K562 (cell line): Measurements from ENCODE around the gene GLIS2. TPM values are rescaled to one million over a fixed set of nuclear protein-coding genes. Genes with fewer than 3 reads are reported as not detected.

Source experiments
- CTCFL ChIP-seq: IDR thresholded peaks from 2 replicates; pipeline ENCODE4 v1.6.1; 2011; ENCODE audit warnings: borderline replicate concordance, low read depth, mild to moderate bottlenecking, moderate library complexity, low read length; ENCODE audit not compliant: insufficient read depth, poor library complexity, severe bottlenecking
- DPF2 ChIP-seq: fragments of 450-650 bp; IDR thresholded peaks from 2 replicates; pipeline ENCODE4 v1.6.1; 2016
- E2F4 ChIP-seq: sonication (generic); formaldehyde crosslinking; IDR thresholded peaks from 2 replicates; pipeline ENCODE4 v1.8.0; 2022; ENCODE audit warnings: mild to moderate bottlenecking, low read depth, missing genetic modification reagents
- FIP1L1 ChIP-seq: fragments of 200-400 bp; formaldehyde crosslinking; IDR thresholded peaks from 2 replicates; pipeline ENCODE4 v1.6.1; 2018; ENCODE audit warnings: mild to moderate bottlenecking, low read depth, low read length; ENCODE audit not compliant: poor library complexity, severe bottlenecking
- HDAC6 ChIP-seq: IDR thresholded peaks from 2 replicates; pipeline ENCODE4 v1.6.1; 2012; ENCODE audit warnings: low read depth, mild to moderate bottlenecking, control low read depth, inconsistent platforms, low read length, moderate library complexity
- LCOR ChIP-seq: sonication (generic); formaldehyde crosslinking; IDR thresholded peaks from 2 replicates; pipeline ENCODE4 v1.8.0; 2022; ENCODE audit warnings: mild to moderate bottlenecking, missing genetic modification reagents
- PCBP1 ChIP-seq: fragments of 200-400 bp; formaldehyde crosslinking; IDR thresholded peaks from 2 replicates; pipeline ENCODE4 v1.6.1; 2018; ENCODE audit warnings: mild to moderate bottlenecking, low read depth, low read length; ENCODE audit not compliant: poor library complexity, severe bottlenecking
- PHF21A ChIP-seq: fragments of 450-650 bp; IDR thresholded peaks from 2 replicates; pipeline ENCODE4 v1.6.1; 2017; ENCODE audit warnings: low read depth, borderline replicate concordance
- PHF8 ChIP-seq: fragments of 200-600 bp; sonication (generic); IDR thresholded peaks from 2 replicates; pipeline ENCODE4 v1.6.1; 2012; ENCODE audit warnings: mixed run types, mild to moderate bottlenecking, inconsistent platforms, low read length, moderate library complexity, borderline replicate concordance
- SETDB1 ChIP-seq: IDR thresholded peaks from one replicate; pipeline ENCODE4 v1.6.1; 2012; ENCODE audit warnings: low read length, control low read depth, inconsistent platforms
- SMAD4 ChIP-seq: fragments of 250-450 bp; sonication (Bioruptor Pico); conservative IDR thresholded peaks from 2 replicates; pipeline ENCODE4 v1.8.0; 2021; ENCODE audit warnings: inconsistent platforms, mild to moderate bottlenecking, moderate library complexity
- USF2 ChIP-seq: sonication (generic); formaldehyde crosslinking; IDR thresholded peaks from 2 replicates; pipeline ENCODE4 v1.5.0; 2020; ENCODE audit warnings: missing genetic modification reagents
- ZBTB26 ChIP-seq: fragments of 450-650 bp; formaldehyde crosslinking; IDR thresholded peaks from 2 replicates; pipeline ENCODE4 v1.4.0; 2022; ENCODE audit warnings: missing genetic modification characterization
- ZNF282 ChIP-seq: sonication (generic); formaldehyde crosslinking; IDR thresholded peaks from 2 replicates; pipeline ENCODE4 v1.8.1; 2023; ENCODE audit warnings: missing genetic modification reagents
- ZNF311 ChIP-seq: fragments of 250-450 bp; sonication (Bioruptor Pico); IDR thresholded peaks from 2 replicates; pipeline ENCODE4 v1.4.0; 2020; ENCODE audit warnings: mild to moderate bottlenecking, moderate library complexity
- ZNF449 ChIP-seq: fragments of 250-450 bp; sonication (Bioruptor Pico); IDR thresholded peaks from 2 replicates; pipeline ENCODE4 v1.8.0; 2022; ENCODE audit warnings: moderate library complexity, mild to moderate bottlenecking, inconsistent platforms
- ZNF57 ChIP-seq: fragments of 450-650 bp; formaldehyde crosslinking; IDR thresholded peaks from 2 replicates; pipeline ENCODE4 v1.4.0; 2020; ENCODE audit warnings: mild to moderate bottlenecking, moderate library complexity
- polyA plus RNA-seq, 8 experiments: library from polyadenylated mRNA; depleted of rRNA in 4 of 8; stranded (reverse) in 5 of 8; unstranded in 3 of 8; fragments of >200 nt; fragmentation: Nextera tagmentation in 2 of 8; fragmentation: Illumina TruSeq in 1 of 8; extraction: Ambion mirVana in 2 of 8; extraction: Trizol in 1 of 8; gene quantifications; 2 replicates each; pipeline versions ENCODE4 v1.2.1 to v1.2.3, GENCODE V29; 2011 to 2014; ENCODE audit warnings: inconsistent platforms in 1 of 8, missing spikeins in 1 of 8
- total RNA-seq, 7 experiments: library from RNA; depleted of rRNA in 6 of 7; stranded (reverse); fragments of >200 nt in 6 of 7; fragmentation: Illumina TruSeq in 2 of 7; extraction: Trizol in 2 of 7; gene quantifications; 2 replicates each; pipeline versions ENCODE4 v1.2.1 to v1.2.3, GENCODE V29; 2011 to 2021; ENCODE audit warnings: low replicate concordance in 1 of 7
- TF ChIP-seq, protein P1 (sequence below): sonication (generic); formaldehyde crosslinking; IDR thresholded peaks from 2 replicates; pipeline ENCODE4 v1.8.1; 2022; ENCODE audit warnings: missing genetic modification reagents

GLIS2 gene
- total and polyA plus RNA-seq, 9 of the 15 experiments (the other 6 are each of a cell fraction or from before 2014, with no cell fraction given) = 0.10 to 9.0 (median 0.57) TPM

DNA sequence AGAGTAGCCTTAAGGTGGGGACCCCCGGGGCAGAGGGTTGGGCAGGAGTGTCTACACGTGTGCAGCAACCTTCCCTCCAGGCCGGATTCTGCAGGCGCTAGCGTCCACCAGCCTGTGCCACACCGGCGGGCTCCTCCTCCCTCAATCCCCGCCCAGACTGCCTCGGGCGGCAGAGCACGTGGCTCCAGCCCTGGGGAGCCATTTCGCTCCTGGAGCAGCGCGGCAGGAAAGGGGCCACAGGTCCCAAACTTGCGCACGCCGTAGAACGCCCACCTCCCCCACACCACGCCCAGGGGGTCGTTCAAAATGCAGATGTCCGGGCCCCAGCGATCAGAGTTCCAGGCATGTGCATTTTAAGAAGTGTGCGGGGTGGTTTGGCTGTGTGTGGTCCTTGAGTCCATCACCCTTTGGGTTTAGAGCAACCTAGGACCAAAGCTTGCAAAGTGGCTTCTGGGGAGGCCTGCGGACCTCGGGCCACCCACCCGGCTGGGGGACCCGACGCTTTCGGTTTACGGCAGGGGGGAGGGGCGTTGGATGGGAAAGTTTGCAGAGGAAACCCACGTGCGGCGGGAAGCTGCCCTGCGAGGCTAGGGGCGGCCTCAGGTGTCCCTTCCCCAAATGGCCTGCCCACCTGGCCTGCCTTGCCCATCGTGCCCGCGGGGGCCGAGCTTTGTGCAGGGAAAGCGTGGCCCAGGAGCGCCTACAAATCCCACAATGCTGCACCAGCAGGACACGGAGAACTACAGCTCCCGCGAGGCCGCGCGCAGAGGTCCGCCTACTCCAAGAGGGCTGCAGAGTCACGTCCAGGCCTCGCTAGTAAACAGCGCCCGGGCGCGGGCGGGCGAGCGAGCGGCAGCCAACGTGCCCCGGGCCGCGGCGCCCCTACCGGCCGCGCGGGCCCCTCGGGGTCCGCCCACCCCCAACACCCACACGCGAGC lies 44.4 kb upstream of the GLIS2 start (continued):
- TF ChIP-seq FIP1L1 (no peak), LCOR (CRISPR knock-in tag) (peak; percentile 80; the same call in 1 of the 2 replicates), PCBP1 (peak; percentile 71), E2F4 (CRISPR knock-in tag) (no peak), ZNF282 (CRISPR knock-in tag) (no peak), PHF8 (peak; percentile 69; the same call in 1 of the 2 replicates), SMAD4 (CRISPR knock-in tag) (no peak), ZNF311 (CRISPR knock-in tag) (no peak), CTCFL (peak; percentile 79), PHF21A (no peak), ZNF449 (CRISPR knock-in tag) (0 out of 2 replicates have a peak, but pooled peaks have one; percentile 9), HDAC6 (no peak), ZNF57 (CRISPR knock-in tag) (no peak), ZBTB26 (CRISPR knock-in tag) (no peak), SETDB1 (no peak), DPF2 (peak; percentile 37; the same call in 1 of the 2 replicates), USF2 (CRISPR knock-in tag) (peak; percentile 81)
- TF ChIP-seq, protein P1, sequence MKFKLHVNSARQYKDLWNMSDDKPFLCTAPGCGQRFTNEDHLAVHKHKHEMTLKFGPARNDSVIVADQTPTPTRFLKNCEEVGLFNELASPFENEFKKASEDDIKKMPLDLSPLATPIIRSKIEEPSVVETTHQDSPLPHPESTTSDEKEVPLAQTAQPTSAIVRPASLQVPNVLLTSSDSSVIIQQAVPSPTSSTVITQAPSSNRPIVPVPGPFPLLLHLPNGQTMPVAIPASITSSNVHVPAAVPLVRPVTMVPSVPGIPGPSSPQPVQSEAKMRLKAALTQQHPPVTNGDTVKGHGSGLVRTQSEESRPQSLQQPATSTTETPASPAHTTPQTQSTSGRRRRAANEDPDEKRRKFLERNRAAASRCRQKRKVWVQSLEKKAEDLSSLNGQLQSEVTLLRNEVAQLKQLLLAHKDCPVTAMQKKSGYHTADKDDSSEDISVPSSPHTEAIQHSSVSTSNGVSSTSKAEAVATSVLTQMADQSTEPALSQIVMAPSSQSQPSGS (CRISPR knock-in tag) = no peak
